Ishikawa (cell line): ENCODE results near the gene INTS6.

ENCODE experiments used
- CEBPB ChIP-seq: IDR thresholded peaks from 2 replicates; pipeline ENCODE4 v1.6.1; 2012
- CREB1 ChIP-seq: IDR thresholded peaks from 2 replicates; pipeline ENCODE4 v1.6.1; 2012; ENCODE audit warnings: low read depth
- EGR1 ChIP-seq: IDR thresholded peaks from 2 replicates; pipeline ENCODE4 v1.6.1; 2012
- EP300 ChIP-seq: IDR thresholded peaks from 2 replicates; pipeline ENCODE4 v1.6.1; 2012; ENCODE audit warnings: borderline replicate concordance
- FOXM1 ChIP-seq: IDR thresholded peaks from 2 replicates; pipeline ENCODE4 v1.6.1; 2012; ENCODE audit warnings: low read depth, borderline replicate concordance
- MAX ChIP-seq: IDR thresholded peaks from 2 replicates; pipeline ENCODE4 v1.6.1; 2012
- NFIC ChIP-seq: IDR thresholded peaks from 2 replicates; pipeline ENCODE4 v1.6.1; 2012
- RAD21 ChIP-seq: IDR thresholded peaks from 2 replicates; pipeline ENCODE4 v1.6.1; 2012; ENCODE audit warnings: low read depth
- REST ChIP-seq: IDR thresholded peaks from 2 replicates; pipeline ENCODE4 v1.6.1; 2012; ENCODE audit warnings: low read depth, mild to moderate bottlenecking
- TAF1 ChIP-seq: IDR thresholded peaks from 2 replicates; pipeline ENCODE4 v1.6.1; 2012; ENCODE audit warnings: low read depth, mild to moderate bottlenecking
- TCF12 ChIP-seq: IDR thresholded peaks from 2 replicates; pipeline ENCODE4 v1.6.1; 2012; ENCODE audit warnings: low read depth
- TEAD4 ChIP-seq: IDR thresholded peaks from 2 replicates; pipeline ENCODE4 v1.6.1; 2012
- YY1 ChIP-seq: IDR thresholded peaks from 2 replicates; pipeline ENCODE4 v1.6.1; 2012; ENCODE audit warnings: low read depth
- ZBTB7A ChIP-seq: IDR thresholded peaks from 2 replicates; pipeline ENCODE4 v1.6.1; 2012; ENCODE audit warnings: low read depth
- TF ChIP-seq, protein P1 (sequence below): IDR thresholded peaks from 2 replicates; pipeline ENCODE4 v1.6.1; 2012

Gene INTS6

DNA sequence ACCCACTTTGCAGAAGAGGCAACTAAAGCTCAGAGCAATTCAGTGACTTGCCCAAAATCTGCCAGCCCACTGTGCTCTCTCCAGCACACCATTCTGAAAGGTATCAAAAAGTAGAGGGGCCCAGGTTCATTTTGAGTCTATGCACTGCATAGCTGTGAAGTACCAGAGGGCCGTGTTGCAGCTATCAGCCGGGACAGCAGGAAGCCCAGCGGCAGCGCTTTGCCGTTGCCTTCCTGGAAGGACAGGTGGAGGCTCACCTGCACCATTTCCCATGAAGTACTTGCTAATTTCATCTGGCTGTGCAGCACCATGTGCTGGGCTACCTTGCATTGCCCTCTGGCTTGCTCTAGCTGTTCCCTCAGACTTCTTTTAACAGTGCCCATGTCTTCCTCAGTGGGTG is 116.1 kb downstream of the INTS6 start:
- no peak for TF ChIP-seq NFIC
- TF ChIP-seq TCF12, result no peak
- no peak for TF ChIP-seq REST
- no peak for TF ChIP-seq EGR1
- TF ChIP-seq TAF1, result no peak
- no peak for TF ChIP-seq MAX
- TF ChIP-seq RAD21, result no peak
- TF ChIP-seq, protein P1, sequence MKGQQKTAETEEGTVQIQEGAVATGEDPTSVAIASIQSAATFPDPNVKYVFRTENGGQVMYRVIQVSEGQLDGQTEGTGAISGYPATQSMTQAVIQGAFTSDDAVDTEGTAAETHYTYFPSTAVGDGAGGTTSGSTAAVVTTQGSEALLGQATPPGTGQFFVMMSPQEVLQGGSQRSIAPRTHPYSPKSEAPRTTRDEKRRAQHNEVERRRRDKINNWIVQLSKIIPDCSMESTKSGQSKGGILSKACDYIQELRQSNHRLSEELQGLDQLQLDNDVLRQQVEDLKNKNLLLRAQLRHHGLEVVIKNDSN, result no peak
- TF ChIP-seq ZBTB7A, result no peak
- no peak for TF ChIP-seq CEBPB
- TF ChIP-seq CREB1, result no peak
- TF ChIP-seq EP300, result no peak
- no peak for TF ChIP-seq YY1
- TF ChIP-seq FOXM1, result no peak

- no peak for TF ChIP-seq TEAD4
- no peak for TF ChIP-seq CEBPB
- no peak for TF ChIP-seq REST
- TF ChIP-seq MAX, result no peak
- no peak for TF ChIP-seq YY1
- TF ChIP-seq EP300, result no peak
- no peak for TF ChIP-seq ZBTB7A
Observed at GRCh38 chr13:51333826-51334225, 119.0 kb downstream of the INTS6 start.

DNA sequence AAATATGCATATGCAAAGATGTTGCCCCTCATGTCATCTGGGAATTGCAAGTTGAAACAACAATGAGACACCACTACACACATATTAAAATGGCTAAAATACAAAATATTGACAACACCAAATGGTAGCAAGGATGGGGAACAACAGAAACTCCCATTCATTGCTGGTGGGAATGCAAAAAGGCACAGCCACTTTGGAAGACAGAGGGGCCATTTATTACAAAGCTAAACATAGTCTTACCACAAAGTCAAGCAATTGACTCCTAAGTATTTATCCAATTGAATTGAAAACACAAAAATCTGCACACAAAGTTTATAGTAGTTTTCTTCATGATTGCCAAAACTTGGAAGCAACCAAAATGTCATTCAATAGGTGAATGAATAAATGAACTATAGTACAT is 119.4 kb downstream of the INTS6 start:
- TF ChIP-seq TAF1 (no peak), REST (no peak), FOXM1 (no peak)
- TF ChIP-seq, protein P1, result no peak

DNA sequence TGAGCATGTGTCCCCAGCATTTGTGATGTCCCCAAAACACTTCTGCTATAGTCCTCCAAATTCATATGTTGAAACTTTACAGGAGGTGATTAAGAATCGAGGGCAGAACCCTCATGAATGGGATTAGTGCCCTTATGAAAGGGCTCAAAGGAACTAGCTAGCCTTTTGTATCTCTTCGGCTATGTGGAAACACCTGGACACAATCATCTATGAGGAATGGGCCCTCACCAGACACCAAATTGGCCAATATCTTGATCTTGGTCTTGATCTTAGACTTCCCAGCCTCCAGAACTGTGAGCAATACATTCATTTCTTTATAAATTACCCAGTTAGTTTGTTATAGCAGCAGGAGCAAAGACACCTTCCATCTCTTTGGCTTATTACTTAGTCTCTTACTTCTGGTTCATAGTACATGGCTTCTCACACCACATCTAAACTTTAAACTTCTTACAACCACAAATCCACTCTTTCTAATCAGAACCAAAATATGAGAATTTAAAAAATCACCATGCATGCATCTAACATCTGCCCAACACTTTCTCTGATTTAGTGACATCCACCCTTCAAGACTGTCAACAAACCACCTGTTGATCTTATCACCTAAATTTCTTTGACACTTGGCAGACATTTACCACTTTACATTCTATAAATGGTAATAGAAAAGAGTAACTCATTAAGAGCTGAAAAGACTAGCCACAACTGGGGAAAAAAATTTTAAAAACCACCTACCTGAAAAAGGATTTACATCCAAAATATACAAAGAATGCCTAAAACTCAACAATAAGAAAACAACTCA is 120.1 kb downstream of the INTS6 start:
- TF ChIP-seq TCF12, result no peak
- no peak for TF ChIP-seq CREB1

- no peak for TF ChIP-seq FOXM1
- no peak for TF ChIP-seq RAD21
- no peak for TF ChIP-seq TCF12
- no peak for TF ChIP-seq TEAD4
- TF ChIP-seq EGR1, result no peak
- no peak for TF ChIP-seq TAF1
- TF ChIP-seq, protein P1, result no peak
- no peak for TF ChIP-seq EP300
- TF ChIP-seq YY1, result no peak
- no peak for TF ChIP-seq MAX
- no peak for TF ChIP-seq ZBTB7A
- no peak for TF ChIP-seq CEBPB
- TF ChIP-seq NFIC, result no peak
- no peak for TF ChIP-seq REST
- no peak for TF ChIP-seq CREB1
Observed at GRCh38 chr13:51331354-51331861, 121.4 kb downstream of the INTS6 start.
